Gastroesophageal sphincter (tissue), 4 donors: ENCODE data around the gene ZNF10. TPM values are rescaled to one million over a fixed set of nuclear protein-coding genes. Genes with fewer than 3 reads are reported as not detected.

Source experiments
- ATAC-seq: fragments of 150-250 bp; one replicate; pipeline ENCODE4 v1.9.1; 2016; ENCODE audit warnings: mild to moderate bottlenecking, moderate library complexity
- H3K27ac ChIP-seq, 4 donors: fragments of 200-600 bp; sonication (generic) in 3 of 4; 1 replicate in 3 of 4; 2 replicates in 1 of 4; pipeline ENCODE4 v1.5.1; 2016 to 2019
- H3K27me3 ChIP-seq: fragments of 200-600 bp; sonication (generic); one replicate; pipeline ENCODE4 v1.5.1; 2019
- H3K36me3 ChIP-seq, 2 donors: fragments of 200-600 bp; sonication (generic); one replicate each; pipeline ENCODE4 v1.5.1; 2019; ENCODE audit warnings: control low read depth in 1 of 2
- H3K4me1 ChIP-seq, 3 donors: fragments of 200-600 bp; sonication (generic); 1 replicate in 2 of 3; 2 replicates in 1 of 3; pipeline ENCODE4 v1.5.1; 2016 to 2019; ENCODE audit warnings: control low read depth in 2 of 3
- H3K4me3 ChIP-seq, 2 donors: fragments of 200-600 bp; sonication (generic); one replicate each; pipeline ENCODE4 v1.5.1; 2019; ENCODE audit warnings: mild to moderate bottlenecking in 1 of 2, moderate library complexity in 1 of 2
- H3K9me3 ChIP-seq, 3 donors: fragments of 200-600 bp; sonication (generic); one replicate each; pipeline ENCODE4 v1.5.1; 2017 to 2019; ENCODE audit warnings: control low read depth in 2 of 3
- CTCF ChIP-seq, 4 experiments: fragments of 200-600 bp in 2 of 4; fragments of 450-650 bp in 2 of 4; sonication (generic) in 1 of 4; IDR thresholded peaks; one replicate each; pipeline ENCODE4 v1.5.1; 2017 to 2019; ENCODE audit warnings: antibody characterized with exemption in 4 of 4, mild to moderate bottlenecking in 2 of 4, moderate library complexity in 2 of 4
- EP300 ChIP-seq: sonication (generic); formaldehyde crosslinking; IDR thresholded peaks from one replicate; pipeline ENCODE4 v1.6.1; 2017; ENCODE audit warnings: antibody characterized with exemption, mild to moderate bottlenecking
- POLR2A ChIP-seq, 2 donors: fragments of 450-650 bp; IDR thresholded peaks; one replicate each; pipeline ENCODE4 v1.6.1; 2017; ENCODE audit warnings: antibody characterized with exemption in 2 of 2, mild to moderate bottlenecking in 2 of 2, moderate library complexity in 1 of 2
- POLR2AphosphoS5 ChIP-seq: sonication (generic); formaldehyde crosslinking; IDR thresholded peaks from one replicate; pipeline ENCODE4 v1.6.1; 2017; ENCODE audit warnings: antibody characterized with exemption
- WGBS, 2 donors: methylation state at CpG; one replicate each; pipeline ENCODE4 v1.1.5; 2018; ENCODE audit warnings: low coverage in 1 of 2; 5-methylcytosine and 5-hydroxymethylcytosine counted together
- total RNA-seq, 4 donors: library from RNA; depleted of rRNA; stranded (reverse); fragments of >200 nt; gene quantifications; one replicate each; pipeline ENCODE4 v1.1.0, GENCODE V29; 2016

Gene ZNF10
- total RNA-seq, 4 donors from 2014 or later, result 1.8 to 20.9 (median 11.1) TPM

- H3K4me1 ChIP-seq, result peaks cover 0 to 13% (median 0%) of the 10 kb centered on the region in 3 donors
- H3K27ac ChIP-seq, result peak overlapping the region; percentile 85 to 99 (median 98)
- peak; percentile 1 for ATAC-seq
- peak overlapping the region; percentile 70 to 88 for H3K4me3 ChIP-seq
- no peak for TF ChIP-seq EP300
- no peak for TF ChIP-seq POLR2A (IDR thresholded peaks at IDR 0.05)
- no peak for TF ChIP-seq CTCF (IDR thresholded peaks at IDR 0.05)
- TF ChIP-seq POLR2AphosphoS5, result no peak
- no peaks in the 10 kb centered on the region for H3K27me3 ChIP-seq
- H3K36me3 ChIP-seq, result peaks cover 0 to 67% of the 10 kb centered on the region in 2 donors
- 19 to 29% methylated on average over 3 to 12 of the region's 26 CpGs for WGBS, 2 donors
- peaks cover 0 to 70% (median 0%) of the 10 kb centered on the region in 3 donors for H3K9me3 ChIP-seq
Measured at GRCh38 chr12:133129368-133130037, 924 bp upstream of the ZNF10 start.

GRCh38 chr12:133130808-133131128, 341 bp downstream of the ZNF10 start:
- Histone ChIP-seq H3K27me3 (no peaks in the 10 kb centered on the region), H3K9me3 (peaks cover 0 to 70% (median 0%) of the 10 kb centered on the region in 3 donors), H3K4me1 (peaks cover 0 to 13% (median 0%) of the 10 kb centered on the region in 3 donors), H3K27ac (peak overlapping the region; percentile 85 to 99 (median 98)), H3K4me3 (peak overlapping the region; percentile 70 to 88), H3K36me3 (peaks cover 0 to 67% of the 10 kb centered on the region in 2 donors)
- 0 to 2% methylated on average over 14 of the region's 17 CpGs for WGBS, 2 donors
- ATAC-seq, result no peak
- no peak for TF ChIP-seq POLR2A (IDR thresholded peaks at IDR 0.05)
- TF ChIP-seq CTCF (IDR thresholded peaks at IDR 0.05), result no peak
- TF ChIP-seq POLR2AphosphoS5, result no peak
- TF ChIP-seq EP300, result no peak

- peaks cover 0 to 86% (median 0%) of the 10 kb centered on the region in 3 donors for H3K9me3 ChIP-seq
- H3K27me3 ChIP-seq, result no peaks in the 10 kb centered on the region
- peaks cover 0 to 5% (median 0%) of the 10 kb centered on the region in 3 donors for H3K4me1 ChIP-seq
- no peak for TF ChIP-seq EP300
- TF ChIP-seq POLR2AphosphoS5, result no peak
- ATAC-seq, result no peak
- H3K4me3 ChIP-seq, result no peak overlapping the region
- peaks cover 7 to 87% of the 10 kb centered on the region in 2 donors for H3K36me3 ChIP-seq
- 100% methylated on average over 1 to 2 of the region's 2 CpGs for WGBS, 2 donors
- no peak overlapping the region for H3K27ac ChIP-seq
Measured at GRCh38 chr12:133135747-133136146, 5.3 kb downstream of the ZNF10 start.

- Histone ChIP-seq H3K4me3 (no peak overlapping the region), H3K9me3 (peaks cover 4 to 100% (median 4%) of the 10 kb centered on the region in 3 donors), H3K27ac (no peak overlapping the region), H3K27me3 (no peaks in the 10 kb centered on the region), H3K36me3 (peaks cover 13 to 100% of the 10 kb centered on the region in 2 donors), H3K4me1 (no peaks in the 10 kb centered on the region)
- whole genome bisulfite sequencing, 2 donors, result 88 to 92% methylated on average over 1 to 2 of the region's 2 CpGs
- ATAC-seq, result no peak
- TF ChIP-seq POLR2A (IDR thresholded peaks at IDR 0.05) (no peak), POLR2AphosphoS5 (no peak), CTCF (IDR thresholded peaks at IDR 0.05) (no peak), EP300 (no peak)
Measured at GRCh38 chr12:133145981-133146380, 15.6 kb downstream of the ZNF10 start.

GRCh38 chr12:133156125-133156690, 25.8 kb downstream of the ZNF10 start:
- H3K27me3 ChIP-seq, result no peaks in the 10 kb centered on the region
- no peaks in the 10 kb centered on the region for H3K4me1 ChIP-seq
- peaks cover 12 to 100% (median 13%) of the 10 kb centered on the region in 3 donors for H3K9me3 ChIP-seq
- 90 to 93% methylated on average over 2 of the region's 2 CpGs for WGBS, 2 donors
- ATAC-seq, result no peak
- no peak overlapping the region for H3K27ac ChIP-seq
- no peak overlapping the region for H3K4me3 ChIP-seq
- TF ChIP-seq EP300, result no peak
- peaks cover 35 to 87% of the 10 kb centered on the region in 2 donors for H3K36me3 ChIP-seq

- 87 to 90% methylated on average over 3 of the region's 3 CpGs for WGBS, 2 donors
- peaks cover 0 to 79% (median 0%) of the 10 kb centered on the region in 3 donors for H3K9me3 ChIP-seq
- no peak for ATAC-seq
Measured at GRCh38 chr12:133165776-133166175, 35.3 kb downstream of the ZNF10 start.

More at GRCh38 chr12:133165776-133166175, 35.3 kb downstream of the ZNF10 start:
- Histone ChIP-seq H3K4me3 (no peak overlapping the region), H3K36me3 (no peaks in the 10 kb centered on the region), H3K27me3 (no peaks in the 10 kb centered on the region), H3K27ac (no peak overlapping the region), H3K4me1 (no peaks in the 10 kb centered on the region)
- no peak for TF ChIP-seq CTCF (IDR thresholded peaks at IDR 0.05)
- TF ChIP-seq EP300, result no peak
- no peak for TF ChIP-seq POLR2AphosphoS5
- TF ChIP-seq POLR2A (IDR thresholded peaks at IDR 0.05), result no peak
